T-helper 17 cell (primary cell): ENCODE measurements around the gene IRF1. TPM values are rescaled to one million over a fixed set of nuclear protein-coding genes. Genes with fewer than 3 reads are reported as not detected.
A peak's percentile ranks its signal among the peaks of the same experiment; 100 is the strongest.

Experiments used
- ATAC-seq: fragments of 150-1000 bp; cut with Tn5 transposase; 2 replicates; pipeline ENCODE4 v1.10.0; 2021; ENCODE audit warnings: mild to moderate bottlenecking, moderate library complexity
- DNase-seq, 3 donors: peaks; one replicate each; pipeline versions ENCODE4 v3.0.0 to v3.0.0-alpha.2; 2020 to 2021
- H3K9me3 ChIP-seq: one replicate; pipeline ENCODE4 v1.7.0; 2013; ENCODE audit warnings: low read length, mild to moderate bottlenecking; ENCODE audit not compliant: control insufficient read depth, poor library complexity, severe bottlenecking
- H3K27ac Mint-ChIP-seq: one replicate; pipeline ENCODE4 v1.8.0; 2022; ENCODE audit warnings: mild to moderate bottlenecking, moderate library complexity, mixed read lengths
- H3K27me3 Mint-ChIP-seq: one replicate; pipeline ENCODE4 v1.8.0; 2022; ENCODE audit warnings: mixed read lengths
- H3K36me3 Mint-ChIP-seq: one replicate; pipeline ENCODE4 v1.8.0; 2022; ENCODE audit warnings: low read depth, mixed read lengths
- H3K4me1 Mint-ChIP-seq: one replicate; pipeline ENCODE4 v1.8.0; 2022; ENCODE audit warnings: mild to moderate bottlenecking, mixed read lengths
- H3K4me3 Mint-ChIP-seq: one replicate; pipeline ENCODE4 v1.8.0; 2022; ENCODE audit warnings: mild to moderate bottlenecking, moderate library complexity, mixed read lengths
- total RNA-seq, 4 donors: library from RNA in 2 of 4; stranded (reverse) in 2 of 4; gene quantifications; one replicate each; pipeline ENCODE4 v1.2.3 and lab custom pipeline; 2022 to 2026

The IRF1 gene
- total RNA-seq, 2 donors from 2014 or later = 590 to 639 TPM

- ATAC-seq (peak; percentile 17), DNase-seq (peak in 1 of 3 donors; percentile 11)
- peaks cover 67% of the 10 kb centered on the region for H3K4me1 Mint-ChIP-seq
- H3K9me3 ChIP-seq = no peaks in the 10 kb centered on the region
- no peaks in the 10 kb centered on the region for H3K36me3 Mint-ChIP-seq
- H3K27me3 Mint-ChIP-seq = no peaks in the 10 kb centered on the region
- peak overlapping the region; percentile 100 for H3K27ac Mint-ChIP-seq
- peak overlapping the region; percentile 69 for H3K4me3 Mint-ChIP-seq
These were observed 10.5 kb downstream of the IRF1 start for GRCh38 chr5:132480042-132480441.

- ATAC-seq = no peak
- H3K27me3 Mint-ChIP-seq = no peaks in the 10 kb centered on the region
- H3K4me3 Mint-ChIP-seq = peak overlapping the region; percentile 69
- H3K36me3 Mint-ChIP-seq = no peaks in the 10 kb centered on the region
- peaks cover 68% of the 10 kb centered on the region for H3K4me1 Mint-ChIP-seq
- no peak for DNase-seq
- peak overlapping the region; percentile 100 for H3K27ac Mint-ChIP-seq
- no peaks in the 10 kb centered on the region for H3K9me3 ChIP-seq
These were observed 11.2 kb downstream of the IRF1 start for GRCh38 chr5:132479111-132479951.

GRCh38 chr5:132478366-132478871, 12.2 kb downstream of the IRF1 start:
- Mint-ChIP-seq H3K27ac (peak overlapping the region; percentile 100), H3K36me3 (no peaks in the 10 kb centered on the region), H3K27me3 (no peaks in the 10 kb centered on the region), H3K4me1 (peaks cover 65% of the 10 kb centered on the region), H3K4me3 (peak overlapping the region; percentile 69)
- ATAC-seq (peak; percentile 1), DNase-seq (no peak)
- no peaks in the 10 kb centered on the region for H3K9me3 ChIP-seq

- no peaks in the 10 kb centered on the region for H3K27me3 Mint-ChIP-seq
- peak overlapping the region; percentile 69 for H3K4me3 Mint-ChIP-seq
- no peaks in the 10 kb centered on the region for H3K36me3 Mint-ChIP-seq
- H3K27ac Mint-ChIP-seq = peak overlapping the region; percentile 100
- DNase-seq (no peak), ATAC-seq (peak; percentile 5)
- H3K4me1 Mint-ChIP-seq = peaks cover 68% of the 10 kb centered on the region
- no peaks in the 10 kb centered on the region for H3K9me3 ChIP-seq
These were observed 12.7 kb downstream of the IRF1 start for GRCh38 chr5:132477784-132478365.

- Mint-ChIP-seq H3K36me3 (no peaks in the 10 kb centered on the region), H3K4me3 (peak overlapping the region; percentile 69), H3K4me1 (peaks cover 66% of the 10 kb centered on the region), H3K27me3 (no peaks in the 10 kb centered on the region), H3K27ac (peak overlapping the region; percentile 100)
- DNase-seq = peak in 1 of 3 donors; percentile 12
- H3K9me3 ChIP-seq = no peaks in the 10 kb centered on the region
- ATAC-seq = no peak
These were observed 13.4 kb downstream of the IRF1 start for GRCh38 chr5:132476876-132477781.

- no peaks in the 10 kb centered on the region for H3K9me3 ChIP-seq
- H3K36me3 Mint-ChIP-seq = no peaks in the 10 kb centered on the region
- H3K27ac Mint-ChIP-seq = peak overlapping the region; percentile 100
- peak overlapping the region; percentile 69 for H3K4me3 Mint-ChIP-seq
- peaks cover 69% of the 10 kb centered on the region for H3K4me1 Mint-ChIP-seq
- no peaks in the 10 kb centered on the region for H3K27me3 Mint-ChIP-seq
- no peak for ATAC-seq
- DNase-seq = peak in 1 of 3 donors; percentile 10
These were observed 14.3 kb downstream of the IRF1 start for GRCh38 chr5:132475987-132476875.

- peak overlapping the region; percentile 100 for H3K27ac Mint-ChIP-seq
- no peaks in the 10 kb centered on the region for H3K36me3 Mint-ChIP-seq
- H3K27me3 Mint-ChIP-seq = no peaks in the 10 kb centered on the region
- DNase-seq (peak in 1 of 3 donors; percentile 6), ATAC-seq (no peak)
- no peaks in the 10 kb centered on the region for H3K9me3 ChIP-seq
- H3K4me1 Mint-ChIP-seq = peaks cover 71% of the 10 kb centered on the region
- H3K4me3 Mint-ChIP-seq = peak overlapping the region; percentile 69
These were observed 15.1 kb downstream of the IRF1 start for GRCh38 chr5:132475497-132475882.

- ATAC-seq = no peak
- no peaks in the 10 kb centered on the region for H3K9me3 ChIP-seq
- Mint-ChIP-seq H3K36me3 (no peaks in the 10 kb centered on the region), H3K4me3 (peak overlapping the region; percentile 69), H3K4me1 (peaks cover 72% of the 10 kb centered on the region), H3K27ac (peak overlapping the region; percentile 100), H3K27me3 (no peaks in the 10 kb centered on the region)
- DNase-seq = peak; percentile 11 to 21 (median 14)
These were observed 15.6 kb downstream of the IRF1 start for GRCh38 chr5:132474881-132475496.

- H3K27ac Mint-ChIP-seq = peak overlapping the region; percentile 100
- peak overlapping the region; percentile 69 for H3K4me3 Mint-ChIP-seq
- H3K36me3 Mint-ChIP-seq = no peaks in the 10 kb centered on the region
- ATAC-seq = no peak
- no peaks in the 10 kb centered on the region for H3K9me3 ChIP-seq
- H3K27me3 Mint-ChIP-seq = no peaks in the 10 kb centered on the region
- H3K4me1 Mint-ChIP-seq = peaks cover 73% of the 10 kb centered on the region
- DNase-seq = peak in 2 of 3 donors; percentile 3 to 7
These were observed 16.3 kb downstream of the IRF1 start for GRCh38 chr5:132474131-132474723.

- Mint-ChIP-seq H3K4me1 (peaks cover 74% of the 10 kb centered on the region), H3K27ac (peak overlapping the region; percentile 100), H3K4me3 (peak overlapping the region; percentile 67), H3K27me3 (no peaks in the 10 kb centered on the region), H3K36me3 (no peaks in the 10 kb centered on the region)
- H3K9me3 ChIP-seq = no peaks in the 10 kb centered on the region
- no peak for ATAC-seq
- DNase-seq = peak; percentile 6 to 10 (median 8)
These were observed 16.9 kb downstream of the IRF1 start for GRCh38 chr5:132473668-132474067.

GRCh38 chr5:132473019-132473531, 17.5 kb downstream of the IRF1 start:
- Mint-ChIP-seq H3K36me3 (no peaks in the 10 kb centered on the region), H3K4me1 (peaks cover 75% of the 10 kb centered on the region), H3K27me3 (no peaks in the 10 kb centered on the region), H3K27ac (peak overlapping the region; percentile 100), H3K4me3 (peak overlapping the region; percentile 67)
- H3K9me3 ChIP-seq = no peaks in the 10 kb centered on the region
- DNase-seq (peak; percentile 61 to 77 (median 71)), ATAC-seq (peak; percentile 78)
